Measurements from ENCODE around the gene RIN3.
"Not testable (repeated sequence)": the region's sequence is repeated elsewhere in the genome, so short reads cannot be mapped to it uniquely, and the experiment has no call there.

RIN3 gene

GRCh38 chr14:92532490-92533163 is 19.0 kb downstream of the RIN3 start:
- 82 to 93% methylated on average over 6 to 7 of the region's 10 CpGs for WGBS, 2 experiments (ENCODE audit: insufficient coverage in 2 of 2)
- Histone ChIP-seq H3K4me1 (ENCODE audit: control insufficient read depth, insufficient read depth, low read length, poor library complexity, severe bottlenecking) (peaks cover 14% of the 10 kb centered on the region), H3K27ac (ENCODE audit: low read depth, low read length, severe bottlenecking) (no peak overlapping the region), H3K4me3 (ENCODE audit: extremely low read depth, insufficient read depth, low read length, poor library complexity, severe bottlenecking) (no peak overlapping the region), H3K9me3 (ENCODE audit: control insufficient read depth, low read length) (no peaks in the 10 kb centered on the region), H3K36me3 (ENCODE audit: control insufficient read depth, insufficient read depth, low read length) (no peaks in the 10 kb centered on the region)

- peaks cover 16% of the 10 kb centered on the region for H3K4me1 ChIP-seq (ENCODE audit: control insufficient read depth, insufficient read depth, low read length, poor library complexity, severe bottlenecking)
- no peaks in the 10 kb centered on the region for H3K9me3 ChIP-seq (ENCODE audit: control insufficient read depth, low read length)
- H3K36me3 ChIP-seq (ENCODE audit: control insufficient read depth, insufficient read depth, low read length) = no peaks in the 10 kb centered on the region
- H3K27ac ChIP-seq (ENCODE audit: low read depth, low read length, severe bottlenecking) = no peak overlapping the region
- H3K4me3 ChIP-seq (ENCODE audit: extremely low read depth, insufficient read depth, low read length, poor library complexity, severe bottlenecking) = no peak overlapping the region
- WGBS, 2 experiments (ENCODE audit: insufficient coverage in 2 of 2) = 87 to 91% methylated on average over 6 to 7 of the region's 17 CpGs
These were observed 21.5 kb downstream of the RIN3 start for GRCh38 chr14:92534932-92535643.

DNA sequence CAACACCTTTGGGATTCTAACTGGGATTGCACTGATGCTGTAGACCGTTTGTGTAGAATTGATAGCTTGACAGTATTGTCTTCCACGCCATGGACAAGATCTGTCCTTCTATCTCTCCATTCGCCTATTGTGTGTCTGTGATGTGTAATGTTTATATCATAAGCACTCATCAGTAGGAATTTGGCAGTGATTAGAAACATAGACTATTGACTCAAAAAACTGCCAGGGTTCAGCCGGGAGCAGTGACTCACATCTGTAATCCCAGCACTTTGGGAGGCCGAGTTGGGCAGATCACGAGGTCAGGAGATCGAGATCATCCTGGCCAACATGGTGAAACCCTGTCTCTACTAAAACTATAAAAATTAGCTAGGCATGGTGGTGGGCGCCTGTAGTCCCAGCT is 22.6 kb downstream of the RIN3 start:
- WGBS, 2 experiments (ENCODE audit: insufficient coverage in 2 of 2) = 92 to 96% methylated on average over 4 to 5 of the region's 8 CpGs
- H3K36me3 ChIP-seq (ENCODE audit: control insufficient read depth, insufficient read depth, low read length); H3K27ac ChIP-seq (ENCODE audit: low read depth, low read length, severe bottlenecking); H3K9me3 ChIP-seq (ENCODE audit: control insufficient read depth, low read length); H3K4me3 ChIP-seq (ENCODE audit: extremely low read depth, insufficient read depth, low read length, poor library complexity, severe bottlenecking): not testable (repeated sequence)
- H3K4me1 ChIP-seq (ENCODE audit: control insufficient read depth, insufficient read depth, low read length, poor library complexity, severe bottlenecking) = peaks cover 19% of the 10 kb centered on the region

GRCh38 chr14:92538412-92538985 is 24.9 kb downstream of the RIN3 start:
- no peaks in the 10 kb centered on the region for H3K36me3 ChIP-seq (ENCODE audit: control insufficient read depth, insufficient read depth, low read length)
- H3K4me1 ChIP-seq (ENCODE audit: control insufficient read depth, insufficient read depth, low read length, poor library complexity, severe bottlenecking) = peaks cover 7% of the 10 kb centered on the region
- 74 to 86% methylated on average over 2 to 3 of the region's 6 CpGs for WGBS, 2 experiments (ENCODE audit: insufficient coverage in 2 of 2)
- H3K4me3 ChIP-seq (ENCODE audit: extremely low read depth, insufficient read depth, low read length, poor library complexity, severe bottlenecking) = no peak overlapping the region
- H3K9me3 ChIP-seq (ENCODE audit: control insufficient read depth, low read length) = no peaks in the 10 kb centered on the region
- no peak overlapping the region for H3K27ac ChIP-seq (ENCODE audit: low read depth, low read length, severe bottlenecking)

DNA sequence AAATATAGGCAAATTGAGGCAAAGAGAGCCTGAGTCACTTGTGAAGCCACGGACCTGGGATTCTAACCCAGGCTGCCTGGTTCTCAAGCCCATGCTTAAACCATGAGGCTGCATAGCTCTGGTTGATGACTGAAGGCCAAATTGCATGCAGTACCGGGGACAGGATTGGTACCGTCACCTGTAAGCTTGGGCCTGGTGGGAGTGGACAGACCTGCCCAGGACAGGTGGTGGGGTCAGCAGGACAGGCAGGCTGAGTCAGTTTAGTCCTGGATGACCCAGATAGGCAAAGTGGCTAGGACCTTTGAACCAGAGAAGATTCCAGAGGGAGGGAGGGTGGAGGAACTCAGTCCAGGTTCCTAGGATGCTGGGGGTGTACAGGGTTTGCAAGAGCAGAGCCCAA is 25.8 kb downstream of the RIN3 start:
- H3K9me3 ChIP-seq (ENCODE audit: control insufficient read depth, low read length) = no peaks in the 10 kb centered on the region
- no peak overlapping the region for H3K4me3 ChIP-seq (ENCODE audit: extremely low read depth, insufficient read depth, low read length, poor library complexity, severe bottlenecking)
- WGBS, 2 experiments (ENCODE audit: insufficient coverage in 2 of 2) = 74 to 96% methylated on average over 3 of the region's 3 CpGs
- no peak overlapping the region for H3K27ac ChIP-seq (ENCODE audit: low read depth, low read length, severe bottlenecking)
- peaks cover 7% of the 10 kb centered on the region for H3K4me1 ChIP-seq (ENCODE audit: control insufficient read depth, insufficient read depth, low read length, poor library complexity, severe bottlenecking)
- no peaks in the 10 kb centered on the region for H3K36me3 ChIP-seq (ENCODE audit: control insufficient read depth, insufficient read depth, low read length)

GRCh38 chr14:92539875-92540274 is 26.3 kb downstream of the RIN3 start:
- WGBS, 2 experiments (ENCODE audit: insufficient coverage in 2 of 2) = 93 to 96% methylated on average over 8 to 12 of the region's 12 CpGs
- Histone ChIP-seq H3K36me3 (ENCODE audit: control insufficient read depth, insufficient read depth, low read length) (no peaks in the 10 kb centered on the region), H3K9me3 (ENCODE audit: control insufficient read depth, low read length) (no peaks in the 10 kb centered on the region), H3K4me3 (ENCODE audit: extremely low read depth, insufficient read depth, low read length, poor library complexity, severe bottlenecking) (no peak overlapping the region), H3K27ac (ENCODE audit: low read depth, low read length, severe bottlenecking) (no peak overlapping the region), H3K4me1 (ENCODE audit: control insufficient read depth, insufficient read depth, low read length, poor library complexity, severe bottlenecking) (peaks cover 7% of the 10 kb centered on the region)

DNA sequence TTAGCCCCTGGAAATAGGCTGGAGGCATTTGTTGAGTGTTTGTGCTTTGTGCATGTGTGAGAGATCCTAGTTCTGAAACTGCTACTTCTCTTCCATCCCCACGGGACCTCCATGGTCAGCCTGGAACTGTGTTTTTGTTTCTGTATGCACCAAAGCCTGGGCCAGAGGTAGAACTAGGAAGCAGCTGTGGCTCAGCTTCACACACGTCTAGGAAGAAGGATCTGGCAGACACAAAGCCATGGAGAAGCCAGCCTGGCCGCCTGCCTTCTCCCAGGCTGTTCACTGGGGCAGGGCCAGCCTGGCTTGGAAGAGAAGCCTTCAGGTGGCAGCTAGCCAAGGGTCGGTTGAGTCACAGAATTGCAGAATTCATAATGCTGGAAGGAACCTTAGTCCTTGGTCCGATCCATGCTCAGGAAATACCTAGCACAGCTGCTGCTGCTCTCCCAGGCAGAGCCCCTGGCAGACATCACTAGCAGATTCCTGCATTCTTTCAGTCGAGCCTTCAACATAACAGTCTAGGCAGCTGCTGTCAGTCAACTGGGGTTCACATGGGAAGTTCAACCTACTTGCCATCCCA is 27.0 kb downstream of the RIN3 start:
- peaks cover 7% of the 10 kb centered on the region for H3K4me1 ChIP-seq (ENCODE audit: control insufficient read depth, insufficient read depth, low read length, poor library complexity, severe bottlenecking)
- H3K4me3 ChIP-seq (ENCODE audit: extremely low read depth, insufficient read depth, low read length, poor library complexity, severe bottlenecking) = no peak overlapping the region
- no peaks in the 10 kb centered on the region for H3K36me3 ChIP-seq (ENCODE audit: control insufficient read depth, insufficient read depth, low read length)
- H3K27ac ChIP-seq (ENCODE audit: low read depth, low read length, severe bottlenecking) = no peak overlapping the region
- no peaks in the 10 kb centered on the region for H3K9me3 ChIP-seq (ENCODE audit: control insufficient read depth, low read length)
- 52 to 73% methylated on average over 4 to 5 of the region's 6 CpGs for WGBS, 2 experiments (ENCODE audit: insufficient coverage in 2 of 2)

DNA sequence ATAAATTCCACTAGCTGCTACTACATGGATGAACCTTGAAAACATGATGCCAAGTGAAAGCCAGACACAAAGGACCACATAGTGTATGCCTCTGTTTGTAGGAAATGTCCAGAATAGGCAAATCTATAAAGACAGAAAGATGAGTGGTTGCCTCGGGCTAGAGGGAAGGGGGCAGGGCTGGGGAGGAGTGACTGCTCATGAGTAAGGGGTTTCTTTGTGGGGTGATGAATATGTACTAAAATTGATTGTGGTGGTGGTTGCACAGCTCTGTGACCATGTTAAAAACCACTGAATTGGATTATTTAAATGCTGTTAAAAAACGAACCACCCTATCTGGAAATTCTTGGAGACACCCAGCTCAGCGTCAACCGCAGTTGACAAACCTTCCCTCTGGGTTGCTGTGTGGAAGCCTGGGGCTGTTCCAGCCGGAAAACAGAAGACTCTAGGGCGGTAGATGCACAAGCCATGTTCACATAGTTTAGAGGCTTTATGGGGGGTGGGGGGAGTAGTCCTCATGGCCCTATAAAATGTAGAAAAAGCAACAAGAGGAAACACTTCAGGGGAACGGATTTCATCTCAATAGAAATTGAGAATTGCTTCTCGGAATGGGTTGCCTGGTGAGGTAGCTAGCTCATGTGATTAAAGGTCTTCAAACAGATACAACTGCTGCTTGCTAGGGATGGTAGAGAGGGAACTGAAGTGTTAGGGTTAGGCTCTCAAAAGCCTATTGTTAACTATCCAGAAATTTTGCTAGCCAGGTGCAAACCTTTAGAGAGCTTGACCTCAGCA is 29.4 kb downstream of the RIN3 start:
- H3K27ac ChIP-seq (ENCODE audit: low read depth, low read length, severe bottlenecking) = no peak overlapping the region
- WGBS, 2 experiments (ENCODE audit: insufficient coverage in 2 of 2) = 88 to 92% methylated on average over 6 to 8 of the region's 8 CpGs

DNA sequence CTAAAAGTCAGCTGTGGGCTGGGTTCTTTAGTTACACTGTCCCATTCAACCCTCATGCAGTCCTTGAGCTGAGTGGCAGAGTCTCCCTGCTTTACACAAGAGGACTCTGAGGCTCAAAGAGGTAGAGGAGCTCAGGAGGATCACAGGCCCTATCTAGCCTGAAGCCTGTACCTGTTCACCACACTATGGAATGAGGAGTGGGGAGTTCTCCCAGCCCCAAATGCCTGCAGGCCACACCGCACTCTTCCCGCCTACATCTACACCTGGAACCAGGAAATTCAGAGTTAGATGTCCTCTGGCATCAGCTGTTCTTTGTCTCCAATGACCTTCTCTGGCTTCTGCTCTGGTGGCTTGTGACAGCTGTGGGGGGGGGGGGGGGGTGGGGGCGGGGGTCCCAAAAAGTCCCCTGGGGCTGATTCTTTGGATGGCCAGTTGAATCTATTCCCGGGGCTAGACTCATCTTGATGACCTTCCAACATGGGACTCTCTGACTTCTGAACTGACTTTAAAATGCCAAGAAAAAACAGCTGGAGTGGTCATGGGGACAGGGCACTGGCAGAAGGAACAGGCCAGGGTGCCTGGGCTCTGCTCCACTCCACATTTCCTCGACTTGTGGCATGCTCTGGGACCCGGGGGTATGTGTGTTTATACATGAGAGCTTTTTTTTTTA is 30.6 kb downstream of the RIN3 start:
- H3K9me3 ChIP-seq (ENCODE audit: control insufficient read depth, low read length) = no peaks in the 10 kb centered on the region
- H3K27ac ChIP-seq (ENCODE audit: low read depth, low read length, severe bottlenecking) = no peak overlapping the region
- H3K4me3 ChIP-seq (ENCODE audit: extremely low read depth, insufficient read depth, low read length, poor library complexity, severe bottlenecking) = no peak overlapping the region
- 71% methylated on average over 1 of the region's 6 CpGs; no CpG with 5 or more reads in 1 of the 2 experiments for WGBS, 2 experiments (ENCODE audit: insufficient coverage in 2 of 2)
- peaks cover 11% of the 10 kb centered on the region for H3K4me1 ChIP-seq (ENCODE audit: control insufficient read depth, insufficient read depth, low read length, poor library complexity, severe bottlenecking)
- H3K36me3 ChIP-seq (ENCODE audit: control insufficient read depth, insufficient read depth, low read length) = no peaks in the 10 kb centered on the region

More for the DNA sequence above, 29.4 kb downstream of the RIN3 start:
- Histone ChIP-seq H3K36me3 (ENCODE audit: control insufficient read depth, insufficient read depth, low read length) (no peaks in the 10 kb centered on the region), H3K4me3 (ENCODE audit: extremely low read depth, insufficient read depth, low read length, poor library complexity, severe bottlenecking) (no peak overlapping the region), H3K4me1 (ENCODE audit: control insufficient read depth, insufficient read depth, low read length, poor library complexity, severe bottlenecking) (peaks cover 11% of the 10 kb centered on the region), H3K9me3 (ENCODE audit: control insufficient read depth, low read length) (no peaks in the 10 kb centered on the region)

Data from mesodermal cell (in vitro differentiated cells).